PFSK-1 (cell line): ENCODE results near the gene CEP85L.

Source experiments
- FOXP2 ChIP-seq: optimal IDR thresholded peaks from 2 replicates; pipeline ENCODE3; 2011; ENCODE audit warnings: borderline replicate concordance, control low read depth, inconsistent platforms; ENCODE audit not compliant: insufficient read depth; ENCODE audit errors: extremely low read length, extremely low read depth
- POLR2AphosphoS5 ChIP-seq: IDR thresholded peaks from 2 replicates; pipeline ENCODE4 v1.6.1; 2012; ENCODE audit warnings: low read depth, mild to moderate bottlenecking, control low read depth, low read length, moderate library complexity
- SIN3A ChIP-seq: IDR thresholded peaks from 2 replicates; pipeline ENCODE4 v1.6.1; 2012; ENCODE audit warnings: mild to moderate bottlenecking, low read length, moderate library complexity, borderline replicate concordance; ENCODE audit not compliant: insufficient read depth
- TAF1 ChIP-seq: IDR thresholded peaks from 2 replicates; pipeline ENCODE4 v1.6.1; 2012; ENCODE audit warnings: low read length, control low read depth, borderline replicate concordance; ENCODE audit not compliant: insufficient read depth
- TF ChIP-seq, protein P1 (sequence below), 2 experiments: IDR thresholded peaks; 2 replicates each; pipeline versions ENCODE4 v1.6.1 to v1.8.0; 2011 to 2012; ENCODE audit warnings: low read depth in 2 of 2, low read length in 2 of 2, control low read depth in 1 of 2, inconsistent platforms in 1 of 2, mild to moderate bottlenecking in 1 of 2, moderate library complexity in 1 of 2; ENCODE audit not compliant: insufficient read depth in 1 of 2

The CEP85L gene

DNA sequence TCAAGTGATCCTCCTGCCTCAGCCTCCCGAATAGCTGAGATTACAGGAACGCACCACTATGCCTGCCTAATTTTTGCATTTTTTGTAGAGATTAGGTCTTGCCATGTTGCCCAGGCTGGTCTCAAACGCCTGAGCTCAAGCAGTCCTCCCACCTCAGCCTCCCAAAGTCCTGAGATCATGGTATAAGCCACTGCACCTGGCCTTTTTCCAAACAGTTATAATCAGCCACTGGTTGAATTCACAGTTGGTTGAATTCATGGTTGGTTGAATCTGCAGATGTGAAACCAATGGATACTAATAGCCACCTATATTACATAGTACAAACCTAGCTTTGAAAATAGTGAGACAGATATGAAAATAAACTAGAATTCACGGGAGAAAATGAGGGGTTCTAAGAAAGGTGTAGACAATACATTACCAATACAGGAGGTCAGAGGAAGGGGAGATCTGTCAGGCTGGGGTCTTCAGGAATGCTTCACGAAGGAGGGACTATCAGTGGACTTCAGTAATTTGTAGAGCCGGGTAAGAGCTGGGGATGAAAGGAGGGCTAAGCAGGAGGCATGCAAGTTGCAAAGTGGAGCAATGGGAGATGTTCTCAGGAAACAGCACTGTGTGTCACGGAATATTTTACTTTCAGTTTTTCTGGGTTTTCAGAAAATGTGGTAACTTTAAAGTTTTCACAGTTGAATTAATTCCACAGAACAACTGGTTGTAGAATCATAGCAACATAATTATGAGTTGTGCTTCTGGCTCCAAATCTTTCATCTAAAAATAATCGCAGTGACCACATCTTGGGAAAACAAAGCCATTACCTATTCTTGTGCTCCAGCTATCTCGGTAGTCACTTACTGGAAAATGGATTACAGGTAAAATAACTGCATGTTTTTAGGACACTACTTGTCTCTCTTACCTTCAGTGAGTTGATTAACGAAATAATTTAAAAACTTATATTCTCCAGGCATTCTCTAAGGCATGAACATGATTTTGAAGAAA, 12.9 kb upstream of the CEP85L start:
- TF ChIP-seq TAF1 (no peak), SIN3A (no peak), FOXP2 (no peak)
- TF ChIP-seq, protein P1, sequence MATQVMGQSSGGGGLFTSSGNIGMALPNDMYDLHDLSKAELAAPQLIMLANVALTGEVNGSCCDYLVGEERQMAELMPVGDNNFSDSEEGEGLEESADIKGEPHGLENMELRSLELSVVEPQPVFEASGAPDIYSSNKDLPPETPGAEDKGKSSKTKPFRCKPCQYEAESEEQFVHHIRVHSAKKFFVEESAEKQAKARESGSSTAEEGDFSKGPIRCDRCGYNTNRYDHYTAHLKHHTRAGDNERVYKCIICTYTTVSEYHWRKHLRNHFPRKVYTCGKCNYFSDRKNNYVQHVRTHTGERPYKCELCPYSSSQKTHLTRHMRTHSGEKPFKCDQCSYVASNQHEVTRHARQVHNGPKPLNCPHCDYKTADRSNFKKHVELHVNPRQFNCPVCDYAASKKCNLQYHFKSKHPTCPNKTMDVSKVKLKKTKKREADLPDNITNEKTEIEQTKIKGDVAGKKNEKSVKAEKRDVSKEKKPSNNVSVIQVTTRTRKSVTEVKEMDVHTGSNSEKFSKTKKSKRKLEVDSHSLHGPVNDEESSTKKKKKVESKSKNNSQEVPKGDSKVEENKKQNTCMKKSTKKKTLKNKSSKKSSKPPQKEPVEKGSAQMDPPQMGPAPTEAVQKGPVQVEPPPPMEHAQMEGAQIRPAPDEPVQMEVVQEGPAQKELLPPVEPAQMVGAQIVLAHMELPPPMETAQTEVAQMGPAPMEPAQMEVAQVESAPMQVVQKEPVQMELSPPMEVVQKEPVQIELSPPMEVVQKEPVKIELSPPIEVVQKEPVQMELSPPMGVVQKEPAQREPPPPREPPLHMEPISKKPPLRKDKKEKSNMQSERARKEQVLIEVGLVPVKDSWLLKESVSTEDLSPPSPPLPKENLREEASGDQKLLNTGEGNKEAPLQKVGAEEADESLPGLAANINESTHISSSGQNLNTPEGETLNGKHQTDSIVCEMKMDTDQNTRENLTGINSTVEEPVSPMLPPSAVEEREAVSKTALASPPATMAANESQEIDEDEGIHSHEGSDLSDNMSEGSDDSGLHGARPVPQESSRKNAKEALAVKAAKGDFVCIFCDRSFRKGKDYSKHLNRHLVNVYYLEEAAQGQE (IDR thresholded peaks at IDR 0.05; ENCODE audit: insufficient read depth in 1 of 2, low read depth in 2 of 2, low read length in 2 of 2), result no peak

DNA sequence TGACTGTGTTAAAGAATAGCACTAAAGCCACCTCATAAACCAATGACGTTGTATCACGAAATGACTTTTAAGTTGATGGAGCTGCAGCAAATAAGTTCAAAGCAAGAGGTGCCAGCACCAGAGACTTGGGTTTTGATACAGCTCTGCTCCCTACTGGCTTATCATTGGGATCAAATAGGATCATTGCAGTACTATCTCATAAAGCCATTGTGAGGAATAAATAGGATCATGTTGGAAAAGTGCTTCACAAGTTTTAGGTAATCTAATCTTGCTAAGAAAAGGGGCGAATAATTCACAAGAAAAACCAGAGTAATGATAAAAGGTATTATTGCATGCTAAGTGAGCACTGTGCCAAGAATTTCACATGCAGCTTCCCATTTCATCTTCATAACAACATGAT, 10.4 kb upstream of the CEP85L start:
- no peak for TF ChIP-seq SIN3A
- TF ChIP-seq FOXP2, result no peak

DNA sequence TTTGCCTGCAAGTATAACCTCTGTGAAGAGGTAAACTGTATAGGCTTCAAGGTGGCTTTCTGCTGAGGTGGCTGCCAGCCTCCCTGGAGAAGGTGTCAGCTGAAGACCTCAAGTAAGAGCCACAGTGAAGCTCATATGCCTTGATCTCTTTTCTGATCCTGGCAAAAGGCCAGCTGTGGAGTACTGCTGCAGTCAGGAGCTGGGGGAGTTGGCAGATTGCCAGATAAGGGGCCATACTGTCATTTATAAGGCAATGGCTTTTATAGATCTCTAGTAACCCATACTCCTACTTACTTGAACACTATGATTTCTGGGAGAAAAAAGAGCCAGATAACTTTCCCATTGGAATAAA, 8.8 kb upstream of the CEP85L start:
- TF ChIP-seq SIN3A, result no peak

DNA sequence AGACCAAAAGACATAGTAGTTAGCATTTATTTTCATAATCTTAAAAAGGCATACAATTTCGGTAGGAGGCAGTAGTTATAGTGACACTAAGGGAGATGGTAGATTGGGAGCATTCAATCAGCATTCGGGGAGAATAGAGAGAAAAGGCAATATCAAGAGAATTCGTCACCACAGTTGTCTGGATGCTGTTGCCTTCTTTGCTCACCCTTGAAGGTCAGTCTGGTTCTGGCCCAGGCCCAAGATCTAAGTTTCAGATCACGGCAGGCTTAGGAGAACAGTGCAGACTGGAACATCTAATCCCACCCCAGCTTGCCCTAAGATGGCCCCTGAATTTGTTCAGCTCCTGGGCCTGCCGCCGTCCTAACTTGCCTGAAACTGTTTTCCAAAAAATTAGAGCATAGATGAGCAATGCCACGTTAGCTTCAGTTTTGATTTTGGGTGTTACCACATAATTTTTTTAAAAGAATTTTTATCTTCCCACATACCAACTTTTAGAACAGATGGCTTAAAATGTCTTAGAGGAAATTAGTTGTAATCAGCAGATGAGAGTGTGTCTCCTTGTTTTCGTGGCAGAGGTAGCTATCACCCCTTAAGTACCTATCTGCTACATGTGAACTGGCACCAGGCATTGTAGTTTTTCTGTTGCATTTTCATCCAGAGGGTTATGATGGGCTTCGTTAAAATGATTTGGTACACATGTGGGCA, 8.3 kb upstream of the CEP85L start:
- TF ChIP-seq TAF1 (no peak), SIN3A (no peak), POLR2AphosphoS5 (no peak)
- TF ChIP-seq, protein P1 (IDR thresholded peaks at IDR 0.05; ENCODE audit: insufficient read depth in 1 of 2, low read depth in 2 of 2, low read length in 2 of 2), result no peak

DNA sequence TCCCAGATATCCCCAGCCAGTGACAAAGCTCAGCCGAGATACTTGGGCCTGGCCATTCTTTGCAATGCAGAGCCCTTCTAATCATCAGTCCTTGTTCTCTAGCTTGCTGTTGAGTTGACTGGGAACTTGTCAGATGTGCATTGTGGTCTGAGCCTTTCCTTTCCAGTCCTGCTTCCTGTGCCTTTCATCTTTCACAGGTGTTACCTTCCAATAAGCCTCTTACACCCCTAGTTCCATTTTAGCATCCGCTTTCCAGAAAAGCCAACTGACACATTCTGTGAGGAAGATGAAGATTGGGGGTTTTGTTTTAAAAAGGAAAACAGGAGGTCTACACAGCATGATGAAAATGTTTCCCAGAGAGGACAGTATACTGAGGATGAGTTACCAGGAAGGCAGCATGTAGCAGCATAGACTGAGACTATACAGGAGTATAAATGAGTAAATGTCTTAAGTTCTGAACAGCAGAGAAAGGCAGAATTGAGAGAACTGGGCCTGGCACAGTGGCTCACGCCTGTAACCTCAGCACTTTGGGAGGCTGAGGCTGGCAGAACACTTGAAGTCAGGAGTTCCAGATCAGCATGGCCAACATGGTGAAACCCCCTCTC, 5.6 kb upstream of the CEP85L start:
- TF ChIP-seq, protein P1 (IDR thresholded peaks at IDR 0.05; ENCODE audit: insufficient read depth in 1 of 2, low read depth in 2 of 2, low read length in 2 of 2), result no peak

DNA sequence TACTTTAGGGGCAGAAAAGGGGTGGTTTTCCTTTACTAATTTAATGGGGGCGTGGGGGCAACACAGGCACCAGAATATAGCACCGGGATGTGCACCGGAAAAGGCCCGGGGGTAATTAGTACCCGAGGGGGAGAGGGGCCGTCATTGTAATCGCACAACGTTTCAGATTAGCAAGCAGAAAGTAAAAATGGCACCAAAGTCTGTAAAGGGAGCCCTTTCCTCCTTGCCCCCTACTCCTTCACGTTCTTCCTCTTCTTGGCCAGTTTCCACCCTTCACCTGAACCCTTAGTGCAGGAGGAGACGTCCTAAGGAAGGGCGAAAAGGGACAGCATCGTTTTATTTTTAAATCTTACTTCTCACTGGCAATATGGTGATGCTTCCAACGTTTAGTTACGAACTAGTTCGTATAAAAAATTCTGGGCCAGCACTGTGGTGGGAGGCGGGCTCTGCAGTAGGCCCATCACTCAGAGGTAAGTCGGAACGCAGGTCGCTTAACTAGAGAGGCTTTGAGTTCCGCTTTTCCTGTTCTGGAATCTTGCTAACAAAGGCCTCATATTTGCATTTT, 742 bp upstream of the CEP85L start:
- TF ChIP-seq SIN3A, result no peak
- no peak for TF ChIP-seq POLR2AphosphoS5
